ENCODE measurements around the gene CUZD1.
A peak's percentile ranks its signal among the peaks of the same experiment; 100 is the strongest.

Gene CUZD1

DNA sequence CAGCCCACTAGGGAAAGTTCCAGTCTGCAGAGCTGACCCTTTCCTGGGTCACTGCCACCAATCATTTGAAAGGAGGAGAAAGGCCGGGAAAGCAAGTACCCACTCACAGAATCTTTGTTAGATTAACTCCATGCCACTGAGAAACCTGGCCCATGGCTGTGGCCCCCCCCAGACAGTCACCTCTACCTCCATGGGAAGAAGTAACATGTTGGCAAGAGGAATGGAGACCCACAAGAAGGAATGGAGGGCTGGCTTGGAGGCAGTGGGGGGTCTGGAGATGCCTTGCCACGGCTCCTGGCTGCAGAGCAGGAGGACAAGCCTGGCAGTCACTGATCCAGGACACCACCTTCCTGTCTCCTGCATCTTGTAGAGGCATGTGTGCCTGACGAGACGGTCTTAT, 32.9 kb downstream of the CUZD1 start:
- no peak for DNase-seq

DNA sequence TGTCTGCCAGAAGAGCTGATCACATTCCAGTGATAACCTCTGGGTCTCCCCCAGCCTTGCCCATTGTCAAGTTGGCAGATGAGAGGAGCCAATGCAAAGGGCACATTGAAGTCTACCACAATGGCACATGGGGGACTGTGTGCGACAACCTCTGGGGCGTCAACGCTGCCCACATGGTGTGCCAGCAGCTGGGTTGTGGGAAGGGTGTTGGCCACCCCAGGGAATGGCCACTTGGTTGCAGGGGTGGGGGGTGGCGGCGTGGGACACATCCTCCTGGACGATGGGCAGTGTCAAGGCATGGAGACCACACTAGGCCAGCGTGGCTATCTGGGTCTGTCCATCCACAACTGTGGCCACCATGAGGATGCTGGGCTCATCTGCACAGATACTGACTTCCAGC, 43.4 kb downstream of the CUZD1 start:
- no peak for DNase-seq

DNA sequence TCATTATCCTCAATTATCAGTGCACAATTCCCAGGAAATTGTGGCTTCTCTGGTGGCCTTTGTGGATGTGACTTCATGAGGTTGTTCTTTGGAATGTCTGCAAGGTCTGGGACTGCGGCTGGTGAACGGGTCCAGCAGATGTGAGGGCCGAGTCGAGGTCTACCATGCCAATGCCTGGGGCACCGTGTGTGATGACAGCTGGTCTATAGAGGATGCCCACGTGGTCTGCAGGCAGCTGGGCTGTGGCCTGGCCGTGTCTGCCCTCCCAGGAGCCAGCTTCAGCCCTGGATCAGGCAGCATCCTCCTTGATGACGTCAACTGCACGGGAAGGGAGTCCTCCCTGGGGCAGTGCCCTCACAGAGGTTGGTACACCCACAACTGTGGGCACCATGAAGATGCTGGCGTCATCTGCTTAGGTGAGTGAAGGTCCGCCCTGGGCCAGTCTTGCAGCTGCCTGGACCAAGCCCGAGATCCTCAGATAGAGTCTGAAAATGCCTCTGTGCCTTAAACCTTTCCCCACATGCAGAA, 46.9 kb downstream of the CUZD1 start:
- no peak for DNase-seq

DNA sequence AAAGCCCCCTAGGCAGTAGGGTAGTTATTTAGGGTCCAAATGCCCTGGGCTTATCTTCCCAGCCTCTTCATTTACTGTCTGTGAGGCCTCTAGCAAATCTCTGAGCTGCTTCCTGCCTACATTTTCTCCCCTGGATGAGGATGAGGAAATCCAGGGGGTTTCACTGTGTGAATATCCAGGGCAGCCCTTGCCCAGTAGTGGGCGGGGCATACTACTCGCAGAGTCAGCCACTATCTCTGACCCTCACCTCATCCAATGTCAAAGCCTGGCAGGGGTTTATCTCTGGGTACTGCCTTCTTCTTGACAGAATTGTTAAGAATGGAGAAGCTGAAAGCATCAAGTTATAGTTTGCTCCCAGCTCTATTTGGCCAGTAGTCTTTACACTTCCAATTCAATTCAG, 48.9 kb downstream of the CUZD1 start:
- DNase-seq = no peak

GRCh38 chr10:122795924-122796323, 49.7 kb downstream of the CUZD1 start:
- DNase-seq = no peak

DNA sequence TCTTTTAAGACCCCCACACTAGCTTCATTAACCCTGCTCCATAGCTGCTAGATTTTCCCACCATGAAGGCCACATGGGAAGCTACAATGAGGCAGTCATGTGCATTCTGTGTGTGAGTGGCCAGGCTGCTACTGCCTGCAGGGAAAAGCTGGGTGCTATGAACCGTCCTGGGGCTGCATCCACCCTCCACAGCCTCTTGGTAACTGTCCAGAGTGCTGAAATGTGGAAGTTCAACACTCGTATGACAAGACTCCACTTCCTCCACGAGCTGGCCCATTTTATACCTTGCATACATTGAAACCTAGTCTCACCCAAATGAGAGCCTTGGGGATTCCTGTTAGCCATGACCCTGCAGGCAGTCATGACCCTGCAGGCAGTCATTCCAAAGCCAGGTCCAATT, 59.4 kb downstream of the CUZD1 start:
- DNase-seq = peak; percentile 5

GRCh38 chr10:122782911-122783310, 62.7 kb downstream of the CUZD1 start:
- no peak for DNase-seq
